PC-3 (cell line): ENCODE measurements around the gene PKNOX2. TPM values are rescaled to one million over a fixed set of nuclear protein-coding genes. Genes with fewer than 3 reads are reported as not detected.

Experiments used
- ATAC-seq: fragments of 200-7000 bp; cut with Tn5 transposase; 2 replicates; pipeline ENCODE4 v1.9.1; 2020; ENCODE audit warnings: mild to moderate bottlenecking, moderate library complexity
- BruUV-seq: library from RNA; stranded (reverse); fragments of 400-500 nt; replicated peaks from 2 replicates; lab custom pipeline; 2021; lab: Mats Ljungman, UMichigan
- CTCF ChIA-PET: fragments of 300-600 bp; sonication (Branson Sonifier 250); formaldehyde crosslinking; loops from one replicate; lab custom pipeline; 2022; ENCODE audit warnings: antibody characterized with exemption; lab: Charles Lee
- POLR2A ChIA-PET: fragments of 300-600 bp; sonication (Branson Sonifier 250); formaldehyde crosslinking; loops from one replicate; lab custom pipeline; 2022; ENCODE audit warnings: antibody characterized with exemption; ENCODE audit not compliant: unreplicated experiment; lab: Charles Lee
- DNase-seq: peaks from one replicate; pipeline ENCODE4 v3.0.0-alpha.2; 2015
- H2AFZ ChIP-seq: fragments of 300-600 bp; sonication (generic); 2 replicates; pipeline ENCODE4 v1.6.0; 2016; ENCODE audit warnings: antibody characterized with exemption, low read length
- H3F3A ChIP-seq: fragments of 300-600 bp; sonication (generic); one replicate; pipeline ENCODE4 v1.6.0; 2017; ENCODE audit warnings: antibody characterized with exemption, low read length, control low read depth, mild to moderate bottlenecking; ENCODE audit not compliant: unreplicated experiment
- H3K27ac ChIP-seq: fragments of 300-600 bp; sonication (generic); 2 replicates; pipeline ENCODE4 v1.5.1; 2016; ENCODE audit warnings: mild to moderate bottlenecking, low read length
- H3K27me3 ChIP-seq: fragments of 300-600 bp; sonication (generic); 2 replicates; pipeline ENCODE4 v1.6.1; 2016; ENCODE audit warnings: low read length, mixed read lengths
- H3K36me3 ChIP-seq: fragments of 300-600 bp; sonication (generic); 2 replicates; pipeline ENCODE4 v1.6.1; 2016; ENCODE audit warnings: low read depth, mixed run types, low read length, mixed read lengths
- H3K4me1 ChIP-seq: fragments of 300-600 bp; sonication (generic); 2 replicates; pipeline ENCODE4 v1.5.1; 2016; ENCODE audit warnings: low read length; ENCODE audit not compliant: insufficient read depth
- H3K4me2 ChIP-seq: fragments of 300-600 bp; sonication (generic); 2 replicates; pipeline ENCODE4 v1.6.0; 2016; ENCODE audit warnings: low read length
- H3K4me3 ChIP-seq: fragments of 300-600 bp; sonication (generic); 2 replicates; pipeline ENCODE4 v1.5.1; 2016; ENCODE audit warnings: mild to moderate bottlenecking, low read length, mixed read lengths
- H3K79me2 ChIP-seq: fragments of 300-600 bp; sonication (generic); 2 replicates; pipeline ENCODE4 v1.6.1; 2017; ENCODE audit warnings: low read length, mixed read lengths
- H3K9ac ChIP-seq: fragments of 300-600 bp; sonication (generic); 2 replicates; pipeline ENCODE4 v1.6.0; 2016; ENCODE audit warnings: mild to moderate bottlenecking, low read length
- H3K9me2 ChIP-seq: fragments of 300-600 bp; sonication (generic); replicated peaks from 2 replicates; pipeline ENCODE4 v1.6.1; 2016; ENCODE audit warnings: mixed run types, low read length, mixed read lengths
- H3K9me3 ChIP-seq: fragments of 300-600 bp; sonication (generic); 2 replicates; pipeline ENCODE4 v1.6.1; 2016; ENCODE audit warnings: low read length, mixed read lengths
- H4K20me1 ChIP-seq: fragments of 300-600 bp; sonication (generic); 2 replicates; pipeline ENCODE4 v1.6.1; 2016; ENCODE audit warnings: low read length, mixed read lengths
- EZH2 ChIP-seq: fragments of 300-600 bp; sonication (generic); IDR thresholded peaks from one replicate; pipeline ENCODE4 v1.6.1; 2017; ENCODE audit warnings: antibody characterized with exemption, mild to moderate bottlenecking, low read length; ENCODE audit not compliant: unreplicated experiment
- EZH2phosphoT487 ChIP-seq: fragments of 300-600 bp; sonication (generic); IDR thresholded peaks from 2 replicates; pipeline ENCODE4 v1.6.1; 2018; ENCODE audit warnings: mild to moderate bottlenecking, antibody characterized with exemption, low read length, borderline replicate concordance
- intact Hi-C: fragments of 100-400 bp; cut with micrococcal nuclease; formaldehyde crosslinking; loops from 2 replicates; pipeline ENCODE4 v1.9.0; 2023
- total RNA-seq: library from RNA; depleted of rRNA; stranded (reverse); fragments of >200 nt; gene quantifications from 2 replicates; pipeline ENCODE4 v1.2.3, GENCODE V29; 2014
- TF ChIP-seq, protein P1 (sequence below): fragments of 300-600 bp; sonication (generic); conservative IDR thresholded peaks from 2 replicates; pipeline ENCODE4 v1.5.1; 2017; ENCODE audit warnings: antibody characterized with exemption, low read depth, mild to moderate bottlenecking, low read length

The PKNOX2 gene
- total RNA-seq, 1 experiment from 2014 or later: not detected

- Histone ChIP-seq H4K20me1 (no peaks in the 10 kb centered on the region), H3K79me2 (no peaks in the 10 kb centered on the region), H3K4me3 (no peak overlapping the region), H3K9ac (no peak overlapping the region), H3K4me2 (peak overlapping the region; percentile 43), H3K27ac (no peak overlapping the region), H3K4me1 (peaks cover 11% of the 10 kb centered on the region), H3K27me3 (no peaks in the 10 kb centered on the region; the same call in 1 of the 2 replicates), H2AFZ (peak overlapping the region; percentile 86), H3K9me3 (no peaks in the 10 kb centered on the region), H3K36me3 (no peaks in the 10 kb centered on the region), H3K9me2 (no peaks in the 10 kb centered on the region), H3F3A (no peaks in the 10 kb centered on the region)
- TF ChIP-seq EZH2phosphoT487: no peak
- TF ChIP-seq, protein P1, sequence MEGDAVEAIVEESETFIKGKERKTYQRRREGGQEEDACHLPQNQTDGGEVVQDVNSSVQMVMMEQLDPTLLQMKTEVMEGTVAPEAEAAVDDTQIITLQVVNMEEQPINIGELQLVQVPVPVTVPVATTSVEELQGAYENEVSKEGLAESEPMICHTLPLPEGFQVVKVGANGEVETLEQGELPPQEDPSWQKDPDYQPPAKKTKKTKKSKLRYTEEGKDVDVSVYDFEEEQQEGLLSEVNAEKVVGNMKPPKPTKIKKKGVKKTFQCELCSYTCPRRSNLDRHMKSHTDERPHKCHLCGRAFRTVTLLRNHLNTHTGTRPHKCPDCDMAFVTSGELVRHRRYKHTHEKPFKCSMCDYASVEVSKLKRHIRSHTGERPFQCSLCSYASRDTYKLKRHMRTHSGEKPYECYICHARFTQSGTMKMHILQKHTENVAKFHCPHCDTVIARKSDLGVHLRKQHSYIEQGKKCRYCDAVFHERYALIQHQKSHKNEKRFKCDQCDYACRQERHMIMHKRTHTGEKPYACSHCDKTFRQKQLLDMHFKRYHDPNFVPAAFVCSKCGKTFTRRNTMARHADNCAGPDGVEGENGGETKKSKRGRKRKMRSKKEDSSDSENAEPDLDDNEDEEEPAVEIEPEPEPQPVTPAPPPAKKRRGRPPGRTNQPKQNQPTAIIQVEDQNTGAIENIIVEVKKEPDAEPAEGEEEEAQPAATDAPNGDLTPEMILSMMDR: peak; percentile 87
- no TSS peak for BruUV-seq
- ChIA-PET CTCF (interaction anchor here (0.5 to 1.5 kb wide), 4 partner anchors 13 to 153 kb away, joined by 3 to 10 read pairs (median 5); partner anchors contain the start of gene TMEM218), POLR2A (interaction anchor here (0.7 kb wide), 1 partner anchor 10 kb away, joined by 4 read pairs; no protein-coding TSS in a partner anchor)
- DNase-seq: peak; percentile 88
- intact Hi-C loops: no loop called here
- peak; percentile 97 for ATAC-seq
These were observed 40.5 kb upstream of the PKNOX2 start for GRCh38 chr11:125123947-125124617.

DNA sequence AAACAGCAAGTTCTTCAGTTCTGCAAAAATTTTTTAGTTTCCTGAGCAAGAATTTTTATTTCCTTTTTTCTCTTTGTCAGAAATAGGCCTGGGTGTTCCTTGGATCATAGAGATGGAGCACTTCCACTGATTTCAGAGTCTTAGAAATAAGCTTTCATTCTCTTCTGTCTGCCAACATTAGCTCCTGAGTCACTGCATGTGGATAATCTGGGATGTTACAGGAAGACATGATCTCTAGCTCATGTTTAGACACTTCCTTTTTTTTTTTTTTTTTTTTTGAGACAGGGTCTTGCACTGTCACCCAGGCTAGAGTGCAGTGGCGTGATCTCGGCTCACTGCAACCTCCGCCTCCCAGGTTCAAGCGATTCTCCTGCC, 39.9 kb upstream of the PKNOX2 start:
- Histone ChIP-seq H3K79me2 (no peaks in the 10 kb centered on the region), H2AFZ (peak overlapping the region; percentile 56), H3K4me3 (no peak overlapping the region), H3K9me3 (no peaks in the 10 kb centered on the region), H3K4me2 (0 out of 2 replicates have a peak overlapping the region, but pooled peaks have one; percentile 14), H3K4me1 (peaks cover 11% of the 10 kb centered on the region), H3K9ac (no peak overlapping the region), H4K20me1 (no peaks in the 10 kb centered on the region), H3K27me3 (no peaks in the 10 kb centered on the region; the same call in 1 of the 2 replicates), H3K27ac (no peak overlapping the region), H3K36me3 (no peaks in the 10 kb centered on the region), H3F3A (no peaks in the 10 kb centered on the region), H3K9me2 (no peaks in the 10 kb centered on the region)
- ChIA-PET CTCF (interaction anchor here (0.9 to 1.5 kb wide), 3 partner anchors 13 to 153 kb away, joined by 4 to 10 read pairs (median 6); partner anchors contain the start of gene TMEM218), POLR2A (interaction anchor here (0.7 kb wide), 1 partner anchor 10 kb away, joined by 4 read pairs; no protein-coding TSS in a partner anchor)
- BruUV-seq: no TSS peak
- DNase-seq: no peak
- ATAC-seq: no peak
- intact Hi-C loops: no loop called here
- no peak for TF ChIP-seq EZH2
- TF ChIP-seq, protein P1: no peak
- TF ChIP-seq EZH2phosphoT487: no peak

- H3K27me3 ChIP-seq: no peaks in the 10 kb centered on the region; the same call in 1 of the 2 replicates
- ChIA-PET POLR2A (interaction anchor here (0.6 kb wide), 1 partner anchor 420 kb away, joined by 3 read pairs; no protein-coding TSS in a partner anchor), CTCF (no interaction called here)
- H3K36me3 ChIP-seq: no peaks in the 10 kb centered on the region
- no peaks in the 10 kb centered on the region for H3F3A ChIP-seq
- no peak overlapping the region for H3K4me3 ChIP-seq
- no peak overlapping the region for H3K4me2 ChIP-seq
- BruUV-seq: no TSS peak
- TF ChIP-seq EZH2: no peak
- TF ChIP-seq EZH2phosphoT487: no peak
- TF ChIP-seq, protein P1: no peak
- H3K79me2 ChIP-seq: no peaks in the 10 kb centered on the region
- no peaks in the 10 kb centered on the region for H3K9me3 ChIP-seq
- H2AFZ ChIP-seq: no peak overlapping the region
- H4K20me1 ChIP-seq: no peaks in the 10 kb centered on the region
- H3K4me1 ChIP-seq: peaks cover 6% of the 10 kb centered on the region
- no peak overlapping the region for H3K9ac ChIP-seq
- intact Hi-C loops: no loop called here
- H3K27ac ChIP-seq: no peak overlapping the region
- DNase-seq (peak; percentile 37), ATAC-seq (peak; percentile 64)
- no peaks in the 10 kb centered on the region for H3K9me2 ChIP-seq
These were observed 36.1 kb upstream of the PKNOX2 start for GRCh38 chr11:125128450-125128849.
